Spleen (tissue), 11 donors: Measurements from ENCODE around the gene CFAP90. TPM values are rescaled to one million over a fixed set of nuclear protein-coding genes. Genes with fewer than 3 reads are reported as not detected.

Source experiments
- DNase-seq: peaks from one replicate; pipeline ENCODE4 v3.0.0-alpha.2; 2020
- H3K27ac ChIP-seq, 8 donors: fragments of 200-600 bp; sonication (generic) in 7 of 8; 1 replicate in 4 of 8; 2 replicates in 4 of 8; pipeline versions ENCODE4 v1.5.0 to v1.8.0; 2016 to 2021; ENCODE audit warnings: inconsistent platforms in 4 of 8, mild to moderate bottlenecking in 4 of 8, moderate library complexity in 1 of 8
- H3K27me3 ChIP-seq, 7 donors: fragments of 200-600 bp; sonication (generic) in 6 of 7; replicated peaks in 1 of 7; 1 replicate in 4 of 7; 2 replicates in 3 of 7; pipeline versions ENCODE4 v1.5.0 to v1.8.0; 2016 to 2021; ENCODE audit warnings: inconsistent platforms in 3 of 7, mild to moderate bottlenecking in 1 of 7
- H3K36me3 ChIP-seq, 6 donors: fragments of 200-600 bp; sonication (generic) in 5 of 6; 1 replicate in 4 of 6; 2 replicates in 2 of 6; pipeline versions ENCODE4 v1.5.0 to v1.8.0; 2016 to 2021; ENCODE audit warnings: inconsistent platforms in 2 of 6
- H3K4me1 ChIP-seq, 6 donors: fragments of 200-600 bp; sonication (generic) in 5 of 6; 1 replicate in 3 of 6; 2 replicates in 3 of 6; pipeline versions ENCODE4 v1.5.0 to v1.8.0; 2016 to 2021; ENCODE audit warnings: inconsistent platforms in 3 of 6
- H3K4me3 ChIP-seq, 8 donors: fragments of 200-600 bp; sonication (generic) in 7 of 8; 1 replicate in 4 of 8; 2 replicates in 4 of 8; pipeline versions ENCODE4 v1.5.0 to v1.8.0; 2016 to 2021; ENCODE audit warnings: inconsistent platforms in 4 of 8, mild to moderate bottlenecking in 4 of 8, moderate library complexity in 2 of 8
- H3K9me3 ChIP-seq, 8 donors: fragments of 200-600 bp; sonication (generic) in 7 of 8; 1 replicate in 4 of 8; 2 replicates in 4 of 8; pipeline versions ENCODE4 v1.5.0 to v1.8.0; 2016 to 2021; ENCODE audit warnings: inconsistent platforms in 4 of 8
- CTCF ChIP-seq, 11 experiments: fragments of 200-600 bp in 7 of 11; fragments of 450-650 bp in 4 of 11; sonication (generic) in 4 of 11; IDR thresholded peaks in 8 of 11; conservative IDR thresholded peaks in 3 of 11; 1 replicate in 7 of 11; 2 replicates in 4 of 11; pipeline versions ENCODE4 v1.4.0 to v1.8.0; 2016 to 2021; ENCODE audit warnings: antibody characterized with exemption in 11 of 11, inconsistent platforms in 4 of 11, mild to moderate bottlenecking in 1 of 11
- POLR2A ChIP-seq, 3 donors: fragments of 450-650 bp; IDR thresholded peaks; one replicate each; pipeline ENCODE4 v1.5.1; 2017; ENCODE audit warnings: antibody characterized with exemption in 3 of 3, mild to moderate bottlenecking in 1 of 3
- POLR2AphosphoS5 ChIP-seq, 3 donors: sonication (generic); formaldehyde crosslinking; IDR thresholded peaks; one replicate each; pipeline ENCODE4 v1.5.1; 2017; ENCODE audit warnings: antibody characterized with exemption in 3 of 3
- WGBS, 5 donors: extraction: QIAGEN DNeasy Blood & Tissue Kit in 3 of 5; methylation state at CpG; one replicate each; pipeline versions ENCODE4 v1.1.5 to v1.1.7; 2013 to 2018; 5-methylcytosine and 5-hydroxymethylcytosine counted together
- intact Hi-C: fragments of 100-400 bp; cut with DNase I; formaldehyde crosslinking; loops from one replicate; pipeline ENCODE4 v1.15.0; 2023; ENCODE audit warnings: low total_unique reads
- polyA plus RNA-seq, 3 donors: library from polyadenylated mRNA; stranded (reverse); fragments of 200-250 nt; gene quantifications; one replicate each; pipeline ENCODE4 v1.2.1, GENCODE V29; 2013
- total RNA-seq, 7 donors: library from RNA; depleted of rRNA in 3 of 7; stranded (reverse); fragments of >200 nt in 3 of 7; fragmentation: NEBNext Ultra II Directional in 4 of 7; extraction: Animal tissue kit (Norgen Biotek cat#: 25700) in 4 of 7; gene quantifications; one replicate each; pipeline versions ENCODE4 v1.1.0 to v1.2.1, GENCODE V29; 2016 to 2021
- donor health status: healthy with polysubstance abuse.
- donor health status: DM: no; HTN: no; CAD: no; lungs with moderate emphysema.
- donor health status: DM: no; HTN: no; CAD: no.
- donor health status: Bipolar disorder and iron deficiency.
- donor health status: healthy.
- donor health status: DM: no; HTN: no; CAD: no.
- donor health status: DM: yes; HTN: yes; CAD: no.

The CFAP90 gene
- total and polyA plus RNA-seq, 10 donors = 0.17 to 0.60 (median 0.27) TPM; not detected in 7

DNA sequence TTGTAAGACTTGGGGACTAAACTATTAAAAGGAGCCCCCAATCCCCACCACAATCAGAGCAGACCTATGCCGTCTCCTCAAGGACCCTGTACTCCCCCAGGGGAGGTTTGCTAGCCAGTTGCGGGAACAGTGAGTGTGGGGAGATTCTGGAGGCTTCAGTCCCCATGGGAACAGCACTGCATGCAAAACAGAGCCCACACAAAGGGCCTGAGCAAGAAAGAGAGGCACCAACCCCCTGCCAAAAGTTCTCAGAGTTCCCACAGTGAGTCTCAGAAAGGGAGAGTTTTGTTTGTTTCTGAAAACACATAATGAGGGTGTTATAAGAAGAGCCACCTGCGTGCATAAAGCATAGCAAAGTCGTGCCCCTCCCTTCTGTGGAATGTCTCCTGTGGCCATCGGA is 56.6 kb downstream of the CFAP90 start:
- 43 to 69% (median 64%) methylated on average over 5 of the region's 5 CpGs for WGBS, 5 donors
- Histone ChIP-seq H3K27ac (no peak overlapping the region), H3K9me3 (no peaks in the 10 kb centered on the region), H3K4me3 (no peak overlapping the region), H3K27me3 (peaks cover 0 to 15% (median 0%) of the 10 kb centered on the region in 7 donors), H3K4me1 (no peaks in the 10 kb centered on the region), H3K36me3 (no peaks in the 10 kb centered on the region)
- TF ChIP-seq CTCF (IDR thresholded peaks at IDR 0.05 in 8 of 11, conservative IDR thresholded peaks at IDR 0.05 in 3 of 11) (no peak), POLR2AphosphoS5 (IDR thresholded peaks at IDR 0.05) (no peak), POLR2A (IDR thresholded peaks at IDR 0.05) (no peak)
- no peak for DNase-seq
- intact Hi-C loops = no loop called here

DNA sequence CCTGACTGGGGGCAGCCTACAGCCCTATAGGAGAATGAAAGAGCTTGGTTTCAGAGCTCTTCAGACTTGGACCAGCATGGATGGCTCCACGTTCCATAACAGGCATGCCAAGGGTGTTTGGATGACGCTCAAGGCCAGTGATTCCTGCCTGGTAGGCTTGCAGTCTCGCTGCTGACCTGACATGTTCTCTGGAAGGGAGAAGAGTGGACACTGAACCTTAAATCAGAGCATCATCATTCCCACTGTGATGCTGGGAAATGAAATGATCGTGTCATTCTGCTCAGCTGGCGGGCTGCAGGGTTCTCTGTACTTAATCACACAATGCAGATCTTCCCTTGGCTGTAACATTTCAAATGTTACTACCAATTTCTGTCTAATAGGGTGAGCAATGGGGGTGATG is 57.0 kb downstream of the CFAP90 start:
- 72 to 87% (median 81%) methylated on average over 5 of the region's 5 CpGs for WGBS, 5 donors
- TF ChIP-seq POLR2AphosphoS5 (IDR thresholded peaks at IDR 0.05) (no peak), POLR2A (IDR thresholded peaks at IDR 0.05) (no peak), CTCF (IDR thresholded peaks at IDR 0.05 in 8 of 11, conservative IDR thresholded peaks at IDR 0.05 in 3 of 11) (no peak)

DNA sequence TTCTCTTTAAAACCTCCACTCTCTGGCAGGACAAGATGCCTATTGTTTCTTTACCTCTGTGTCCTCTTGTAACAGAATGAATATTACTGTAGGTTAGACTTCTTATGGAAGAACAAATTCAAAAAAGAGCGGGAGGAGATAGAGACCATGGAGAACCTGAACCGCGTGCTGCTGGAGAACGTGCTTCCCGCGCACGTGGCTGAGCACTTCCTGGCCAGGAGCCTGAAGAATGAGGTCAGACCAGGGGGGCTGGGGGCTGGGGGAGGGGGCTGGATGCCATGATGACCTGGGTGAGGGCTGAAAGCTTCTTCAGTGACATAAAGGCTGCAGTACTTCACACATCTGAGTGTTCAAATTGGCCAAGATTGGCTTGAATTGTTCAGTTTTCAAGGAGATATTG is 61.4 kb downstream of the CFAP90 start:
- Histone ChIP-seq H3K9me3 (no peaks in the 10 kb centered on the region), H3K4me1 (no peaks in the 10 kb centered on the region), H3K27ac (no peak overlapping the region), H3K36me3 (no peaks in the 10 kb centered on the region), H3K27me3 (peaks cover 0 to 15% (median 0%) of the 10 kb centered on the region in 7 donors), H3K4me3 (no peak overlapping the region)
- 82 to 88% (median 86%) methylated on average over 7 of the region's 7 CpGs for WGBS, 5 donors
- no peak for DNase-seq
- intact Hi-C loops = no loop called here
- TF ChIP-seq POLR2AphosphoS5 (IDR thresholded peaks at IDR 0.05) (no peak), POLR2A (IDR thresholded peaks at IDR 0.05) (no peak), CTCF (IDR thresholded peaks at IDR 0.05 in 8 of 11, conservative IDR thresholded peaks at IDR 0.05 in 3 of 11) (no peak)

More for the DNA sequence above, 57.0 kb downstream of the CFAP90 start:
- no peaks in the 10 kb centered on the region for H3K9me3 ChIP-seq
- intact Hi-C loops = no loop called here
- no peaks in the 10 kb centered on the region for H3K36me3 ChIP-seq
- no peak overlapping the region for H3K27ac ChIP-seq
- peaks cover 0 to 15% (median 0%) of the 10 kb centered on the region in 7 donors for H3K27me3 ChIP-seq
- no peak overlapping the region for H3K4me3 ChIP-seq
- no peak for DNase-seq
- no peaks in the 10 kb centered on the region for H3K4me1 ChIP-seq

DNA sequence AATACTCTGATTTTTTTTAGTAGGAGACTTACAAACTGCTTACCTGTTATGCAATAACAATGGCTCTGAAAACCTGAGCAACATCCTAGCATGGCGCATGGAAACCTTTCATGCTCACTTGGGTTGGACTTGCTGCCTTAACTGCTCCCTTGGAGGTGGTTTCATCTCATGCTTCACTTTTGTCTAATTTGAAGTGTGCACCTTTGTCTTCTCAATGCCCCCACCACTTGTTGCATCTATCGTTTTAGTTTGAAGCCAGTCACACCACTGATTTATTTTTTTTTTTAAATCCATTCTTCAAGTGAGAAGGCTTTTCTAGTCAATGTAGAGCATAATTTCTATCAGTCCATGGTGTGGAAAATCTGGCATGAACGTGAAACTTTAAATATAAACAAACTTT is 63.2 kb downstream of the CFAP90 start:
- TF ChIP-seq POLR2A (IDR thresholded peaks at IDR 0.05) = no peak
- TF ChIP-seq CTCF (IDR thresholded peaks at IDR 0.05 in 8 of 11, conservative IDR thresholded peaks at IDR 0.05 in 3 of 11) = no peak
- no peak for TF ChIP-seq POLR2AphosphoS5 (IDR thresholded peaks at IDR 0.05)
- Histone ChIP-seq H3K36me3 (no peaks in the 10 kb centered on the region), H3K9me3 (no peaks in the 10 kb centered on the region), H3K27ac (no peak overlapping the region), H3K27me3 (peaks cover 0 to 15% (median 0%) of the 10 kb centered on the region in 7 donors), H3K4me1 (no peaks in the 10 kb centered on the region), H3K4me3 (no peak overlapping the region)
- intact Hi-C loops = no loop called here
- 88 to 94% (median 92%) methylated on average over 3 of the region's 3 CpGs for WGBS, 5 donors
- DNase-seq = no peak
